Measurements from ENCODE around the gene CDT1.

Gene CDT1

DNA sequence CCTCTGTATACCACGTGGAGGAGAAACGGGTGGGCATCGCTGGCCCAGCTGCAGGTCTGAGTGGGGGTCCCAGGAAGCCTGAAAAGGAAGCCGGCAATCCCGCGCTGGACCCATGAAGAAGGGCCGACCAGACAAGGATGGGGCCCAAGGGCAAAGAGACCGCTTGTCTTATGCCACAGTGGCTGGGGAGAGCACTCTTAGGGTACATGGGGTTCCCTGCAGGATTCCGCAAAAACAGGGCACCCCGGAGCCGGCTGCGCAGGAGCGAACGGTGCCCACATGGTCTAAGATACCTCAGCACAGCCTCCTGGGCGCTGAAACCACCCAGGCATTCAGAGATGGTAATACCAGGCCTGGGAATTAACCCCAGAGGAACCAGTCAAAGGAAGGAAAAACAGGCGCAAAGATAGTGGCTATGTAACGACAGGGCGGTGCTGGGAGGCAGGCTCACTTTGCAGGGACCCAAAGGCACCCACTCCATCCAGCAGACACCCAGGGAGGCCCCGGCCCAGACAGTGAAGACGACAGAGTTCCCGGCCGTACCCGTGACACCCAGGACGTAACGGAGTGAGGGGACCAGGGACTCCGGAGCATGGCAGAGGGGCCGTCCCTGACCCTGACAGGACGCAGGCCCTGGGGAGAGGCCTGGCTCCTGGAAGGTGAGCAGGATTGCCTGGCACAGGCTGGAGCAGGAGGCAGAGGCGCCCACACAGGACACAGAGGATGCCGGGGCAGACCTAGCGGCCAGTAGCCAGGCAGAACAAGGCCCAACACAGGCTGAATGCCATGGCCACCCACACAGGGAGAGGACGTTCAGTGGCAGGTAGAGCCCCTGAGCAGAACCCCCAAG is 28.8 kb upstream of the CDT1 start:
- H3K27ac ChIP-seq (replicated peaks; ENCODE audit: low read length): no peak overlapping the region
- H3K14ac ChIP-seq (ENCODE audit: low read length): peak overlapping the region; percentile 14
- no peak overlapping the region for H4K8ac ChIP-seq (ENCODE audit: low read depth, low read length)
- no peak for DNase-seq (ENCODE audit: low spot score)
- H2BK12ac ChIP-seq (ENCODE audit: low read length): peak overlapping the region; percentile 97
- peaks cover 0 to 16% (median 0%) of the 10 kb centered on the region in 3 experiments for H3K27me3 ChIP-seq (ENCODE audit: control insufficient read depth in 3 of 3, insufficient read depth in 3 of 3, low read depth in 1 of 3, low read length in 3 of 3)
- no peak overlapping the region for H2AFZ ChIP-seq (ENCODE audit: low read length)
- peak overlapping the region; percentile 93 for H3K18ac ChIP-seq (ENCODE audit: low read length)
- no peak overlapping the region for H3K4me3 ChIP-seq (ENCODE audit: low read length in 2 of 2)
- peak overlapping the region; percentile 72 for H2AK5ac ChIP-seq (ENCODE audit: low read depth, low read length)
- peak overlapping the region; percentile 83 for H2BK15ac ChIP-seq (ENCODE audit: low read length)
- no peak overlapping the region for H3K4me2 ChIP-seq (ENCODE audit: insufficient read depth, low read length, poor library complexity, severe bottlenecking)
- H2BK5ac ChIP-seq (ENCODE audit: low read length): no peak overlapping the region
- H2BK120ac ChIP-seq (ENCODE audit: low read depth, low read length): no peak overlapping the region
- peaks cover 0 to 2% of the 10 kb centered on the region in 2 donors for H3K9me3 ChIP-seq (replicated peaks in 1 of 2; ENCODE audit: control insufficient read depth in 2 of 2, insufficient read depth in 1 of 2, low read depth in 1 of 2, low read length in 2 of 2)
- WGBS, 2 donors (ENCODE audit: extremely low coverage in 2 of 2, insufficient read length in 2 of 2, insufficient replicate concordance in 1 of 2): no CpG with 5 or more reads among the region's 32 CpGs
- no peak overlapping the region for H3K9ac ChIP-seq (ENCODE audit: low read depth, low read length, poor library complexity)
- no peaks in the 10 kb centered on the region for H3K36me3 ChIP-seq (replicated peaks in 1 of 2; ENCODE audit: control insufficient read depth in 2 of 2, insufficient read depth in 2 of 2, low read length in 2 of 2)
- H4K91ac ChIP-seq (ENCODE audit: low read depth, low read length, poor library complexity): peak overlapping the region; percentile 22
- peak overlapping the region; percentile 5 for H3K23ac ChIP-seq (ENCODE audit: low read depth, low read length, poor library complexity)
- H3K4ac ChIP-seq (ENCODE audit: low read length): no peak overlapping the region
- peaks cover 33 to 35% of the 10 kb centered on the region in 2 donors for H3K4me1 ChIP-seq (ENCODE audit: control insufficient read depth in 2 of 2, insufficient read depth in 1 of 2, low read depth in 1 of 2, low read length in 2 of 2)
- H3K79me1 ChIP-seq (ENCODE audit: low read depth, low read length): peaks cover 11% of the 10 kb centered on the region

DNA sequence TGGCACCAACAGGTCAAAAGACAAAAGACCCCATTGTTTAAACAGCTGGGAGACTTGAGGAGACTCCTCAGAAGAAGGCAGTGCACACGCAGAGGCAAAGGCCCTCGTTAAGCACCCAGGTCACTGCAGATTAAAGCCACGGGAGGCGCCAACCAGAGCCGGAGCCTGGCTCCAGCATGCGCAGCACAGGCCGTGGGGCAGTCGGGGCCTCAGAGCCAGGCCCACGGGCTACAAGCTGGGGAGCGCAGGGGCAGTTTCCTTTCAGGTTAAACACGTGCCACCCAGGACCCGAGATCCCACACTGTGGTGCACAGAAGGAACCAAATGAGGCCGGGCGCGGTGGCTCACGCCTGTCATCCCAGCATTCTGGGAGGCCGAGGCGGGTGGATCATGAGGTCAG is 27.8 kb upstream of the CDT1 start:
- no peak overlapping the region for H2BK5ac ChIP-seq (ENCODE audit: low read length)
- no peak overlapping the region for H2BK120ac ChIP-seq (ENCODE audit: low read depth, low read length)
- H3K14ac ChIP-seq (ENCODE audit: low read length): peak overlapping the region; percentile 94
- H2AFZ ChIP-seq (ENCODE audit: low read length): no peak overlapping the region
- no CpG with 5 or more reads among the region's 18 CpGs for whole genome bisulfite sequencing, 2 donors (ENCODE audit: extremely low coverage in 2 of 2, insufficient read length in 2 of 2, insufficient replicate concordance in 1 of 2)
- H2BK15ac ChIP-seq (ENCODE audit: low read length): peak overlapping the region; percentile 75
- no peak overlapping the region for H3K4me2 ChIP-seq (ENCODE audit: insufficient read depth, low read length, poor library complexity, severe bottlenecking)
- H3K18ac ChIP-seq (ENCODE audit: low read length): peak overlapping the region; percentile 27
- H2BK12ac ChIP-seq (ENCODE audit: low read length): peak overlapping the region; percentile 99
- peaks cover 27 to 35% of the 10 kb centered on the region in 2 donors for H3K4me1 ChIP-seq (ENCODE audit: control insufficient read depth in 2 of 2, insufficient read depth in 1 of 2, low read depth in 1 of 2, low read length in 2 of 2)
- H3K27ac ChIP-seq (replicated peaks; ENCODE audit: low read length): no peak overlapping the region
- no peak overlapping the region for H3K4me3 ChIP-seq (ENCODE audit: low read length in 2 of 2)
- H3K23ac ChIP-seq (ENCODE audit: low read depth, low read length, poor library complexity): no peak overlapping the region
- no peak for DNase-seq (ENCODE audit: low spot score)
- H2AK5ac ChIP-seq (ENCODE audit: low read depth, low read length): peak overlapping the region; percentile 52
- no peak overlapping the region for H3K4ac ChIP-seq (ENCODE audit: low read length)
- H3K27me3 ChIP-seq (ENCODE audit: control insufficient read depth in 3 of 3, insufficient read depth in 3 of 3, low read depth in 1 of 3, low read length in 3 of 3): peaks cover 0 to 8% (median 0%) of the 10 kb centered on the region in 3 experiments
- no peaks in the 10 kb centered on the region for H3K36me3 ChIP-seq (replicated peaks in 1 of 2; ENCODE audit: control insufficient read depth in 2 of 2, insufficient read depth in 2 of 2, low read length in 2 of 2)
- H3K79me1 ChIP-seq (ENCODE audit: low read depth, low read length): peaks cover 9% of the 10 kb centered on the region
- H4K8ac ChIP-seq (ENCODE audit: low read depth, low read length): no peak overlapping the region
- H4K91ac ChIP-seq (ENCODE audit: low read depth, low read length, poor library complexity): no peak overlapping the region
- no peak overlapping the region for H3K9ac ChIP-seq (ENCODE audit: low read depth, low read length, poor library complexity)
- peaks cover 0 to 2% of the 10 kb centered on the region in 2 donors for H3K9me3 ChIP-seq (replicated peaks in 1 of 2; ENCODE audit: control insufficient read depth in 2 of 2, insufficient read depth in 1 of 2, low read depth in 1 of 2, low read length in 2 of 2)

DNA sequence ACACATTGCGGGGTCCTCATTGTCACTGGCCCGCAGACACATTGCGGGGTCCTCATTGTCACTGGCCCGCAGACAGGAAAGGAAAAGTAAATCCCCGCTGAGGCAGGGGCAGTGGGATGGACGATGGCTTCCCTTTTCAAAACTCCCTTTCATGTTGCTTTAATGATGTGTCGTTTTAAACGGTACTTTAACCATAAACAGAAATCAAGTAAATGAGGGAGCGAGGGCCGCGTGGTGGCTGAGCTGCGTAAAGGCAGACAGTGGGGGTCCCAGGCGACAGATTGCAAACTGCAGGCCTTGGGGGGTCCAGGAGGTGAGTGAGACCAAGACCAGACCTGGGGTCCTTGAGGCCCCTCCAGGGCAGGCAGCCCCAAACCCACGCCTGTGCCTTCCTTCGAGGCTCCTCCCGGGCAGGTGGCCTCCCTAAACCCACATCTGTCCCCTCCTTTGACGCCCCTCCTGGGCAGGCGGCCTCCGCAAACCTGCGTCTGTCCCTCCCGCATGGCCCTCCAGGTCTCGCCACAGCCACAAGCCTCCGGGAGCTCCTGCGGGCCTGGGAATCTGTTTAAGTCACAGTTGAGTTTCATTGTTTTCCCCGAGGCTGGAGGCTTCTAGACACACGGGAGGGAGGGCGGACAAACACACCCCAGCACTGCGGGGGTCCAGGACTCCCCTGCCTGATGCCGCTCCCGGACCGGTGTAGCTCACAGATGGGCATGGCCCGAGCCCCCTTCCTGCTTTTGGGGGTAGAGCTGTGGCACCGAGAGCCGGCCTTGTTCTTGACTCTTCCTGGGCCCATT is 25.9 kb upstream of the CDT1 start:
- Histone ChIP-seq H4K91ac (ENCODE audit: low read depth, low read length, poor library complexity) (no peak overlapping the region), H2BK12ac (ENCODE audit: low read length) (peak overlapping the region; percentile 90), H3K27ac (replicated peaks; ENCODE audit: low read length) (no peak overlapping the region), H3K9ac (ENCODE audit: low read depth, low read length, poor library complexity) (peak overlapping the region; percentile 60), H3K4me1 (ENCODE audit: control insufficient read depth in 2 of 2, insufficient read depth in 1 of 2, low read depth in 1 of 2, low read length in 2 of 2) (peaks cover 20 to 35% of the 10 kb centered on the region in 2 donors), H2BK5ac (ENCODE audit: low read length) (peak overlapping the region; percentile 87), H2AK5ac (ENCODE audit: low read depth, low read length) (peak overlapping the region; percentile 99), H3K4me2 (ENCODE audit: insufficient read depth, low read length, poor library complexity, severe bottlenecking) (peak overlapping the region; percentile 31), H3K4me3 (ENCODE audit: low read length in 2 of 2) (no peak overlapping the region), H3K27me3 (ENCODE audit: control insufficient read depth in 3 of 3, insufficient read depth in 3 of 3, low read depth in 1 of 3, low read length in 3 of 3) (peaks cover 0 to 20% (median 0%) of the 10 kb centered on the region in 3 experiments), H3K4ac (ENCODE audit: low read length) (peak overlapping the region; percentile 76), H3K23ac (ENCODE audit: low read depth, low read length, poor library complexity) (no peak overlapping the region), H3K18ac (ENCODE audit: low read length) (peak overlapping the region; percentile 97), H2BK15ac (ENCODE audit: low read length) (peak overlapping the region; percentile 97), H4K8ac (ENCODE audit: low read depth, low read length) (peak overlapping the region; percentile 6), H2BK120ac (ENCODE audit: low read depth, low read length) (peak overlapping the region; percentile 28), H3K36me3 (replicated peaks in 1 of 2; ENCODE audit: control insufficient read depth in 2 of 2, insufficient read depth in 2 of 2, low read length in 2 of 2) (no peaks in the 10 kb centered on the region), H3K14ac (ENCODE audit: low read length) (peak overlapping the region; percentile 31), H3K9me3 (replicated peaks in 1 of 2; ENCODE audit: control insufficient read depth in 2 of 2, insufficient read depth in 1 of 2, low read depth in 1 of 2, low read length in 2 of 2) (no peaks in the 10 kb centered on the region), H2AFZ (ENCODE audit: low read length) (peak overlapping the region; percentile 72), H3K79me1 (ENCODE audit: low read depth, low read length) (peaks cover 6% of the 10 kb centered on the region)
- DNase-seq (ENCODE audit: low spot score): no peak
- no CpG with 5 or more reads among the region's 34 CpGs for WGBS, 2 donors (ENCODE audit: extremely low coverage in 2 of 2, insufficient read length in 2 of 2, insufficient replicate concordance in 1 of 2)

DNA sequence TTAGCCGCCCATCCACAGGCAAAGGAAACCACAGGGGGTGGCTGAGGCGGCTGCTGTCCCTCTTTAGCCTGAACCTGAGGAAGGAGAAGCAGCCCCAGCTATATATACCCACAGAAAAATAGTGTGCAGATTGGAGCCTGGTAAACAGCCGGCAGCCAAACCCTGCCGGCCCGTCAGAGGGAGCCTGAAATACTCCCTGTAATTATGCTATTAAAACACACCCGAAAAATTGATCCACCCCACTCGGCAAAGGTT is 25.4 kb upstream of the CDT1 start:
- WGBS, 2 donors (ENCODE audit: extremely low coverage in 2 of 2, insufficient read length in 2 of 2, insufficient replicate concordance in 1 of 2): no CpG with 5 or more reads among the region's 7 CpGs
- peak overlapping the region; percentile 72 for H2AFZ ChIP-seq (ENCODE audit: low read length)
- H3K23ac ChIP-seq (ENCODE audit: low read depth, low read length, poor library complexity): no peak overlapping the region
- H2BK15ac ChIP-seq (ENCODE audit: low read length): no peak overlapping the region
- peaks cover 6% of the 10 kb centered on the region for H3K79me1 ChIP-seq (ENCODE audit: low read depth, low read length)
- H2AK5ac ChIP-seq (ENCODE audit: low read depth, low read length): peak overlapping the region; percentile 30
- peak overlapping the region; percentile 6 for H4K8ac ChIP-seq (ENCODE audit: low read depth, low read length)
- H2BK12ac ChIP-seq (ENCODE audit: low read length): peak overlapping the region; percentile 73
- H3K18ac ChIP-seq (ENCODE audit: low read length): peak overlapping the region; percentile 80
- no peak overlapping the region for H4K91ac ChIP-seq (ENCODE audit: low read depth, low read length, poor library complexity)
- H3K4me1 ChIP-seq (ENCODE audit: control insufficient read depth in 2 of 2, insufficient read depth in 1 of 2, low read depth in 1 of 2, low read length in 2 of 2): peaks cover 20 to 30% of the 10 kb centered on the region in 2 donors
- no peak overlapping the region for H3K4me2 ChIP-seq (ENCODE audit: insufficient read depth, low read length, poor library complexity, severe bottlenecking)
- H3K27ac ChIP-seq (replicated peaks; ENCODE audit: low read length): no peak overlapping the region
- peak overlapping the region; percentile 87 for H2BK5ac ChIP-seq (ENCODE audit: low read length)
- H3K9ac ChIP-seq (ENCODE audit: low read depth, low read length, poor library complexity): no peak overlapping the region
- H2BK120ac ChIP-seq (ENCODE audit: low read depth, low read length): no peak overlapping the region
- H3K4me3 ChIP-seq (ENCODE audit: low read length in 2 of 2): no peak overlapping the region
- H3K27me3 ChIP-seq (ENCODE audit: control insufficient read depth in 3 of 3, insufficient read depth in 3 of 3, low read depth in 1 of 3, low read length in 3 of 3): peaks cover 0 to 25% (median 0%) of the 10 kb centered on the region in 3 experiments
- H3K14ac ChIP-seq (ENCODE audit: low read length): no peak overlapping the region
- no peak overlapping the region for H3K4ac ChIP-seq (ENCODE audit: low read length)
- DNase-seq (ENCODE audit: low spot score): no peak
- no peaks in the 10 kb centered on the region for H3K9me3 ChIP-seq (replicated peaks in 1 of 2; ENCODE audit: control insufficient read depth in 2 of 2, insufficient read depth in 1 of 2, low read depth in 1 of 2, low read length in 2 of 2)
- no peaks in the 10 kb centered on the region for H3K36me3 ChIP-seq (replicated peaks in 1 of 2; ENCODE audit: control insufficient read depth in 2 of 2, insufficient read depth in 2 of 2, low read length in 2 of 2)

Data from neuronal stem cell (in vitro differentiated cells).